RWPE2 (cell line): Measurements from ENCODE around the gene CDK13.

Experiments used
- ATAC-seq: fragments of 200-7000 bp; cut with Tn5 transposase; 3 replicates; pipeline ENCODE4 v1.9.1; 2021; ENCODE audit warnings: low read depth
- DNase-seq: peaks from one replicate; pipeline ENCODE4 v3.0.0-alpha.2; 2020; ENCODE audit warnings: low spot score
- H3K27ac ChIP-seq: fragments of 450-650 bp; 2 replicates; pipeline ENCODE4 v1.5.1; 2017; ENCODE audit warnings: mild to moderate bottlenecking; ENCODE audit not compliant: poor library complexity, severe bottlenecking
- H3K27me3 ChIP-seq: fragments of 250-450 bp; sonication (Bioruptor Pico); 2 replicates; pipeline ENCODE4 v1.5.1; 2021; ENCODE audit warnings: mild to moderate bottlenecking, moderate library complexity; ENCODE audit not compliant: insufficient read depth, poor library complexity, severe bottlenecking
- H3K36me3 ChIP-seq: fragments of 250-450 bp; sonication (Bioruptor Pico); 2 replicates; pipeline ENCODE4 v1.5.1; 2020; ENCODE audit warnings: low read depth, mild to moderate bottlenecking, moderate library complexity
- H3K4me1 ChIP-seq: fragments of 250-450 bp; sonication (Bioruptor Pico); 2 replicates; pipeline ENCODE4 v1.5.1; 2021; ENCODE audit warnings: mild to moderate bottlenecking, moderate library complexity; ENCODE audit not compliant: insufficient read depth, poor library complexity, severe bottlenecking
- H3K4me3 ChIP-seq: fragments of 250-450 bp; sonication (Bioruptor Pico); 2 replicates; pipeline ENCODE4 v1.5.1; 2021; ENCODE audit warnings: mild to moderate bottlenecking, moderate library complexity; ENCODE audit not compliant: severe bottlenecking
- H3K9me3 ChIP-seq: fragments of 250-450 bp; sonication (Bioruptor Pico); 2 replicates; pipeline ENCODE4 v1.5.1; 2021; ENCODE audit warnings: mild to moderate bottlenecking, moderate library complexity; ENCODE audit not compliant: severe bottlenecking
- TF ChIP-seq, protein P1 (sequence below): fragments of 450-650 bp; IDR thresholded peaks from one replicate; pipeline ENCODE4 v1.5.1; 2017; ENCODE audit warnings: mild to moderate bottlenecking, moderate library complexity; ENCODE audit not compliant: poor library complexity, severe bottlenecking

Gene CDK13

DNA sequence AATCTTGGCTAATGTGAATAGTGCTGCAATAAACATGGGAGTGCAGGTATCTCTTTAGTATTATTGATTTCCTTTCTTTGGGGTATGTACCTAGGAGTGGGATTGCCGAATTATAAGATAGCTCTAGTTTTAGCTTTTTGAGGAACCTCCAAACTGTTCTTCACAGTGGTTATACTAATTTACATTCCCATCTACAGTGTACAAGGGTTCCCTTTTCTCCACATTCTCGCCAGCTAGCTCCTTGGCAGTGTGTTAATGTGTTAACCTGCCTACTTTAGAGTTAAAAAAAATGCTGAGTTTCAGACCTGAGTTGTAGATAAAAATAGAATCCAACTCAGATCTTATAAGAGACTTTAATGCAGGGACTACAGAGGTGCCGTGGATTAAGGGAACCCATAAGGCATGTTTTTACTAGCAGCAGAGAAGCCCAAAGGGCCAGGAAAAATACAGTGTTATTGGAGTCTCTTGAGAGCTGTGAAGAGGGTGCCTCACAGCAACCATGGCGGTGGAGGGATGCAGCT, 35.4 kb downstream of the CDK13 start:
- ATAC-seq: no peak
- no peak overlapping the region for H3K4me3 ChIP-seq
- no peaks in the 10 kb centered on the region for H3K27me3 ChIP-seq
- TF ChIP-seq, protein P1, sequence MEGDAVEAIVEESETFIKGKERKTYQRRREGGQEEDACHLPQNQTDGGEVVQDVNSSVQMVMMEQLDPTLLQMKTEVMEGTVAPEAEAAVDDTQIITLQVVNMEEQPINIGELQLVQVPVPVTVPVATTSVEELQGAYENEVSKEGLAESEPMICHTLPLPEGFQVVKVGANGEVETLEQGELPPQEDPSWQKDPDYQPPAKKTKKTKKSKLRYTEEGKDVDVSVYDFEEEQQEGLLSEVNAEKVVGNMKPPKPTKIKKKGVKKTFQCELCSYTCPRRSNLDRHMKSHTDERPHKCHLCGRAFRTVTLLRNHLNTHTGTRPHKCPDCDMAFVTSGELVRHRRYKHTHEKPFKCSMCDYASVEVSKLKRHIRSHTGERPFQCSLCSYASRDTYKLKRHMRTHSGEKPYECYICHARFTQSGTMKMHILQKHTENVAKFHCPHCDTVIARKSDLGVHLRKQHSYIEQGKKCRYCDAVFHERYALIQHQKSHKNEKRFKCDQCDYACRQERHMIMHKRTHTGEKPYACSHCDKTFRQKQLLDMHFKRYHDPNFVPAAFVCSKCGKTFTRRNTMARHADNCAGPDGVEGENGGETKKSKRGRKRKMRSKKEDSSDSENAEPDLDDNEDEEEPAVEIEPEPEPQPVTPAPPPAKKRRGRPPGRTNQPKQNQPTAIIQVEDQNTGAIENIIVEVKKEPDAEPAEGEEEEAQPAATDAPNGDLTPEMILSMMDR: no peak
- DNase-seq: no peak
- H3K4me1 ChIP-seq: no peaks in the 10 kb centered on the region
- peaks cover 22% of the 10 kb centered on the region for H3K36me3 ChIP-seq
- H3K9me3 ChIP-seq: no peaks in the 10 kb centered on the region
- no peak overlapping the region for H3K27ac ChIP-seq

DNA sequence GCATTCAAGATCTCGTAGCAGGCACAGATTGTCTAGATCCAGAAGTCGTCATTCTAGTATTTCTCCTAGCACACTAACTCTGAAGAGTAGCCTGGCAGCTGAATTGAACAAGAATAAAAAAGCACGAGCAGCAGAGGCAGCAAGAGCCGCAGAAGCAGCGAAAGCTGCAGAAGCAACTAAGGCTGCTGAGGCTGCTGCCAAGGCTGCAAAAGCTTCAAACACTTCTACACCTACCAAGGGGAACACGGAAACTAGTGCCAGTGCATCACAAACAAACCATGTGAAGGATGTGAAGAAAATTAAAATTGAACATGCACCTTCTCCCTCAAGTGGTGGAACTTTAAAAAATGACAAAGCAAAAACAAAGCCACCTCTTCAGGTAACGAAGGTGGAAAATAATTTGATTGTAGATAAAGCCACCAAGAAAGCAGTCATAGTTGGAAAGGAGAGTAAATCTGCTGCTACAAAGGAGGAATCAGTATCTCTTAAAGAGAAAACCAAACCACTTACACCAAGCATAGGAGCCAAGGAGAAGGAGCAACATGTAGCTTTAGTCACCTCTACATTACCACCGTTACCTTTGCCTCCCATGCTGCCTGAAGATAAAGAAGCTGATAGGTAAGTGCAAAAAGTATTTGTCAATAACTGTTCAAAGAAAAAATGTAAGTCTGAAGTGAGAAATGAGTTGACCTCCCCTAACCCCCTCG, 37.7 kb downstream of the CDK13 start:
- no peaks in the 10 kb centered on the region for H3K27me3 ChIP-seq
- ATAC-seq: no peak
- H3K27ac ChIP-seq: no peak overlapping the region
- H3K36me3 ChIP-seq: peaks cover 30% of the 10 kb centered on the region
- no peak overlapping the region for H3K4me3 ChIP-seq
- TF ChIP-seq, protein P1: no peak
- DNase-seq: no peak
- H3K9me3 ChIP-seq: no peaks in the 10 kb centered on the region
- H3K4me1 ChIP-seq: no peaks in the 10 kb centered on the region

DNA sequence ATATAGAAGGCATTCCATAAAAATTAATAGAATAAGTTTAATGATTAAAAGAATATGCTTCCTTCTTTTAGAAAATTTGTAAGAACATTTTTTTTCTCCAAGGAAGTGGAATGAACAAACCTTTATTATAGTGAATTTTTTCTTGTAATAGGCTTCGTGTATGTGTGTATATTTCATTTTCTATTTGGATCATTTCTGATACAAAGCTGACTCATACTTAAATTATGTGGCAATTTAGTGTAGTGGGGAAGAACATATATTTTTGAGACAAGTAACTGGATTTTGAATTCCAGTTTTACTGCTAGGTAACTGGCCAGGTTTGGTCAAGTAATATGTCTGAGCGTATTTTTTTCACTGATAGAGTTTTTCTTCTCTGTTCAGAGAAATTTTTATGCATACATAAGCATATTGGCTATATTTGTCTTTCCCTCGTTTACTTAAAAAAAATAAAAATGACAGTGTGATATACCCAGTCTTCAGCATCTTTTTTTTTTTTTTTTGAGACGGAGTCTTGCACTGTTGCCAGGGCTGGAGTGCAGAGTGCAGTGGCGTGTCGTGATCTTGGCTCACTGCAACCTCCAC, 50.8 kb downstream of the CDK13 start:
- TF ChIP-seq, protein P1: no peak
- peaks cover 3% of the 10 kb centered on the region for H3K4me1 ChIP-seq
- DNase-seq (no peak), ATAC-seq (no peak)
- H3K4me3 ChIP-seq: no peak overlapping the region
- H3K27ac ChIP-seq: no peak overlapping the region
- H3K9me3 ChIP-seq: no peaks in the 10 kb centered on the region
- no peaks in the 10 kb centered on the region for H3K27me3 ChIP-seq
- peaks cover 59% of the 10 kb centered on the region for H3K36me3 ChIP-seq

- Histone ChIP-seq H3K9me3 (no peaks in the 10 kb centered on the region), H3K4me3 (no peak overlapping the region), H3K36me3 (peaks cover 53% of the 10 kb centered on the region), H3K27ac (no peak overlapping the region), H3K4me1 (peaks cover 3% of the 10 kb centered on the region), H3K27me3 (no peaks in the 10 kb centered on the region)
- TF ChIP-seq, protein P1: no peak
- DNase-seq (no peak), ATAC-seq (no peak)
Observed at GRCh38 chr7:40001649-40002048, 51.6 kb downstream of the CDK13 start.

DNA sequence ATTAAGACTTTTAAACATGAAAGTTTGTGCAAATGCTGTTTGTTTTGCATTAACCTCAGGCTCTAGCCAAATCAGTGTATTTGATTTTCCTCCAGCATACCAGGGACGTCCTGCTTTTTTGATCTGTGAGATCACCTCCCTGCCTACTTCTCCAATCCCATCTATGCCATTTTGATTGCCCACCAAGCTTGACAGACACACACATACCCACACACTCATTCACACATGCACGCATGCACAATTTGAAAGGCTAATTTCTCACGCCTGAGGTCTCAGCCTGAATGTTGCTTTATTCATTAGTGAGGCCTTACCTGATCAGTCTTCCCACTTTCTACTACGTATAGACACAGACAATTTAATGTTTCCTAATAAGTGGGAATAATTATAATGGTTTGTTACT, 53.5 kb downstream of the CDK13 start:
- no peak overlapping the region for H3K27ac ChIP-seq
- ATAC-seq (no peak), DNase-seq (no peak)
- TF ChIP-seq, protein P1: no peak
- peaks cover 40% of the 10 kb centered on the region for H3K36me3 ChIP-seq
- no peaks in the 10 kb centered on the region for H3K27me3 ChIP-seq
- peaks cover 17% of the 10 kb centered on the region for H3K4me1 ChIP-seq
- H3K9me3 ChIP-seq: no peaks in the 10 kb centered on the region
- no peak overlapping the region for H3K4me3 ChIP-seq
